SH-SY5Y (cell line): ENCODE results near the gene KAT6B.

ENCODE experiments used
- GATA2 ChIP-seq: IDR thresholded peaks from 2 replicates; pipeline ENCODE4 v1.6.1; 2011; ENCODE audit warnings: mild to moderate bottlenecking, low read depth, low read length
- GATA3 ChIP-seq: IDR thresholded peaks from 2 replicates; pipeline ENCODE4 v1.6.1; 2011; ENCODE audit warnings: low read depth, mild to moderate bottlenecking, low read length, moderate library complexity

DNA sequence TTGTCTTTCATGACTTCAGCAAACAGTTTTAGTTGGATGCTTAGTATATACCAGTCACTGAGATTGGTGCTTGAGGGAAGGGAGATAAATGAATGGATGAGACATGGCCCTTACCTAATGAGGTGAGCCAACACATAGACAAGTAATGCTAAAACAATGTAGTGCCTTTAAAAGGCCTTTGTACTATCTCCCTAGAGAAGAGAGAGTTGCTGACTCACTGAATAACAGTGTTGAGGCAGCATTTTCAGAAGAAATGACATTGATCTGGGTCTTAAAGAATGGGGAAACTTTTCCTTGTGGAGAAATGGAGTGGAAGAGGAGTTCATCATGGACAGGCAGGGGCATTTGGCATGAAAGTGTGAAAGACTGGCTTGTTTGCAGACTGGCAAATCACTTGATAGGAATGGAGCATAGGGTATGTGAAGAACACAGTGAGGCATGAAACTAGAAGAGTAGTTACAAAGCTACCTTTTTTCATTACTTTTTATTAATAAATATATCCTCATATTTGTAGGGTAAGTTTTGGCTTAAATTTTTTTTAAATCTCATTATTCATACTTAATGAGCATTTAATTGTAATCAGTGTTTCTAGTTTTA is 91.2 kb downstream of the KAT6B start:
- TF ChIP-seq GATA2 (no peak), GATA3 (no peak)
